NCI-H446 (cell line): ENCODE results near the gene BAIAP2L2.

ENCODE experiments used
- DNase-seq, 2 experiments: peaks; one replicate each; lab custom pipeline; 2025; lab: John Stamatoyannopoulos, UW

The BAIAP2L2 gene

GRCh38 chr22:38107692-38108515, 2.6 kb downstream of the BAIAP2L2 start:
- peak; percentile 63 to 84 for DNase-seq

- DNase-seq: no peak
These were observed 3.5 kb downstream of the BAIAP2L2 start for GRCh38 chr22:38106814-38107578.

GRCh38 chr22:38104084-38104483, 6.4 kb downstream of the BAIAP2L2 start:
- DNase-seq: no peak

- DNase-seq: no peak
These were observed 6.8 kb downstream of the BAIAP2L2 start for GRCh38 chr22:38103641-38104040.

- no peak for DNase-seq
These were observed 11.9 kb downstream of the BAIAP2L2 start for GRCh38 chr22:38098410-38099249.

GRCh38 chr22:38097557-38098409, 12.7 kb downstream of the BAIAP2L2 start:
- DNase-seq: no peak

GRCh38 chr22:38097058-38097457, 13.4 kb downstream of the BAIAP2L2 start:
- DNase-seq: no peak

- DNase-seq: no peak
These were observed 21.0 kb downstream of the BAIAP2L2 start for GRCh38 chr22:38089474-38089851.

- no peak for DNase-seq
These were observed 21.6 kb downstream of the BAIAP2L2 start for GRCh38 chr22:38088629-38089473.

- DNase-seq: no peak
These were observed 22.6 kb downstream of the BAIAP2L2 start for GRCh38 chr22:38087855-38088254.

- DNase-seq: no peak
These were observed 23.5 kb downstream of the BAIAP2L2 start for GRCh38 chr22:38086942-38087341.

GRCh38 chr22:38086001-38086845, 24.3 kb downstream of the BAIAP2L2 start:
- DNase-seq: no peak

- no peak for DNase-seq
These were observed 25.0 kb downstream of the BAIAP2L2 start for GRCh38 chr22:38085501-38085900.

- no peak for DNase-seq
These were observed 25.4 kb downstream of the BAIAP2L2 start for GRCh38 chr22:38085056-38085455.

GRCh38 chr22:38083931-38084631, 26.4 kb downstream of the BAIAP2L2 start, which contains the start of gene SLC16A8:
Gene SLC16A8 (minus strand): TSS chr22:38084184. CDS start chr22:38082873, 1,311 bp downstream.
- no peak for DNase-seq

GRCh38 chr22:38082986-38083710, 27.3 kb downstream of the BAIAP2L2 start:
- no peak for DNase-seq

GRCh38 chr22:38081941-38082828, 28.3 kb downstream of the BAIAP2L2 start:
- no peak for DNase-seq
